ENCODE results near the gene HRH3.

Gene HRH3

DNA sequence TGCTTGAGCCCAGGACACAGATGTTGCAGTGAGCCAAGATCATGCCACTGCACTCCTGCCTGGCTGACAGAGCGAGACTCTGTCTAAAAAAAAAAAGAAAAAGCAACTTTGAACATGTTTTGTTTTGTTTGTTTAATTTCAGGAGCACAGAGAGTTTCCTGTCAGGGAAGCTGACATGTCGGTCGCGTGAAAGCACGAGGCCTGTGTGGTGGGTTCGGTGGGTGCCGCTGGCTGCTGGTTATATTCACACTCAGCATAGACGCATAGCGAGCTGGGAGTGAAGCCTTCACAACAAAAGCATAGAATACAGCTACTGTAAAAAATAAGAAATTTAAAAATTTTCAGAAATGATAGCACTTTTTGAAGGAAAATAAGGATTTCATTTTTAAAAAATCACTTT, 22.8 kb downstream of the HRH3 start:
- no peak for DNase-seq

DNA sequence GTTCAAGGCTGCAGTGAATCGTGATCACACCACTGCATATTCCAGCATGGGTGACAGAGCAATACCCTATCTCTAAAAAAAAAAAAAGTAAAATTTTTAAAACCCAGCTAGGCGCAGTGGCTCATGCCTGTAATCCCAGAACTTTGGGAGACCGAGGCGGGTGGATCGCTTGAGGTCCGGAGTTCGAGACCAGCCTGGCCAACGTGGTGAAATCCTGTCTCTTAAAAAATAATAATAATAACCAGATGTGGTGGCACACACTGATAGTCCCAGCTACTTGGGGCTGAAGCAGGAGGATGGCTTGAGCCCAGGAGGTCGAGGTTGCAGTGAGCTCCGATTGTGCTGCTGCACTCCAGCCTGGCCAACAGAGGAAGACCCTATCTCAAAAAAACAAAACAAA, 23.8 kb downstream of the HRH3 start:
- no peak for DNase-seq

DNA sequence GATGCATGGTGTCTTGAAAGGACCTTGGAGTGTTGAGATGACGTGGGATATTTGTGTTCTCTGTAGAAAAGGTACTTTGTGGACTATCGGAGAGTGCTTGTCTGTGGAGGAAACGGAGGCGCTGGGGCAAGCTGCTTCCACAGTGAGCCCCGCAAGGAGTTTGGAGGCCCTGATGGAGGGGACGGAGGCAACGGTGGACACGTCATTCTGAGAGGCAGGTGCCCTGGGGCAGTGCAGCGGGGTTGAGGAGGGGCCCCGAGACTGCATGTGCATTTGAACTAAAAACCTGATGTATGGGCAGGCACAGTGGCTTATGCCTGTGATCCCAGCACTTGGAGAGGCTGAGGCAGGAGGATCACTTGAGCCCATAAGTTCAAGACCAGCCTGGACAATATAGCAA, 24.3 kb downstream of the HRH3 start:
- no peak for DNase-seq

DNA sequence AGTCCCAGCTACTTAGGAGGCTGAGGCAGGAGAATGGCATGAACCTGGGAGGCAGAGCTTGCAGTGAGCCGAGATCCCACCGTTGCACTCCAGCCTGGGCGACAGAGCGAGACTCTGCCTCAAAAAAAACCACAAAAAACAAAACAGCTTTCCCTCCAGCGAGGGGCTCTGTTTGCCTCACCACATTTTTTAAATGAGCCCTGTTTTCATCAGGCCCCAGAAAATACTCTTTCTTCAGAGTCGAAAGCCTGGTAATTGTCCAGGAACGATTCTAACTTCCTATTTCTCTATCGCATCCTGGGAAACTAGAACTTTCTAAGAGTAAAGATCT, 25.0 kb downstream of the HRH3 start:
- DNase-seq, result no peak

DNA sequence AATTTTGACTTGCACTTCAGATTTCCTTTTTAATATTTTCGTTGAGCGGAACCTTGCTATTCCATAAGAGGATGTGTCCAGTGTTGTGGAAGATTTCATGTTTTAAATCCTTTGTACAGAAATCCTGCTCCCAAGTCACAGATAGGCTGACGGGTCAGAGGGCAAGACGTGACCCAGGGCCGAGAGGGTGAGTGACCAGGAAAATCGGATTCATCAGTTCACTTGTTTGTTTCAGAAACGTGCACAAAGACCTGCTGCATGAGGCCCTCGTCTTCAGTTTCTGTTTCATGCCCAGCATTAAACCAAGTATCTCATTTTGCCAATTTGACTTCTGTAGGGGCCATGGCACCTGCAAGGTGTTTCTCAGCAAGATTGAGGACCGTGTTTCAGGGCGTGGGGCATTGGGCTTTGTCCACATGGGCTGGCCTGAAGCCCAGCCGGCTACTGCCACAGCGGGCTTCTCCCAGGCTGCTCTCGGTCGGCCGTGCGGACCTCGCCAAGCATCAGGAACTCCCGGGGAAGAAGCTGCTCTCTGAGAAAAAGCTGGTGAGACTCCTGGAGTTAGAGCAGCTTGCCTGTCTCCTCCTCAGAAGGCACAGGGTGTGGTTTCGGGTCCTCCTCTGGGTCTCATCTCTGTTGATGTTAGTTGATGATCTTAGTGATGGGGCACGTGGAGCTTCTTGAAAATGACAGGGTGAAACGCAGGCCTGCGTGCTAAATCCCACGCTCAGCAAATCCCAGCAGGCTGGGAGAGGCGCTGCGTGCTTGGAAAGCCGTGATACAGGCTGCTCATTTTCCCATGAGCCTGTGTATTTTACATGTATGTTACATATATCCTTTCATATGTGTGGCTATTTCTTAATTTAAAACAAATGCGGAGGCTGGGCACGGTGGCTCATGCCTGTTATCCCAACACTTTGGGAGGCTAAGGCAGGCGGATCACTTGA, 26.7 kb downstream of the HRH3 start:
- DNase-seq, result no peak

DNA sequence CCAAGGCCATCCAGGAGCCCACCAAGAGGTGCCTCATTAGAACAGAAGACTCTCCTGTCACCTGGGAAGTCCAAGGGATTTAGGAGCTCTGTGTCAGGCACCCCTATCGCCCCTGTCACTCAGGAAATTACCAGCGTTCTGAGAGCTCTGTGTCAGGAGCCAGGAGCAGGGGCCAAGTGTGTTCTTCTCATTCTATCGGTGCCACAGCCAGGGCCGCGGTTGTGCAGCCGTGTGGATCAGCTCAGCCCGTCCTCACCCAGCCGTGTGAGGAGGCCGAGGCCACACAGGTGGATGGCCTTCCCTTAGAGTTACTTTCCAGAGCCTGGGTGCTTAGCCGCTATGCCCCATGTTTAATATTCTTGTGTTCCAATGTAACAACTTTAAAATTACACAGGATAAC, 27.4 kb downstream of the HRH3 start:
- no peak for DNase-seq

DNA sequence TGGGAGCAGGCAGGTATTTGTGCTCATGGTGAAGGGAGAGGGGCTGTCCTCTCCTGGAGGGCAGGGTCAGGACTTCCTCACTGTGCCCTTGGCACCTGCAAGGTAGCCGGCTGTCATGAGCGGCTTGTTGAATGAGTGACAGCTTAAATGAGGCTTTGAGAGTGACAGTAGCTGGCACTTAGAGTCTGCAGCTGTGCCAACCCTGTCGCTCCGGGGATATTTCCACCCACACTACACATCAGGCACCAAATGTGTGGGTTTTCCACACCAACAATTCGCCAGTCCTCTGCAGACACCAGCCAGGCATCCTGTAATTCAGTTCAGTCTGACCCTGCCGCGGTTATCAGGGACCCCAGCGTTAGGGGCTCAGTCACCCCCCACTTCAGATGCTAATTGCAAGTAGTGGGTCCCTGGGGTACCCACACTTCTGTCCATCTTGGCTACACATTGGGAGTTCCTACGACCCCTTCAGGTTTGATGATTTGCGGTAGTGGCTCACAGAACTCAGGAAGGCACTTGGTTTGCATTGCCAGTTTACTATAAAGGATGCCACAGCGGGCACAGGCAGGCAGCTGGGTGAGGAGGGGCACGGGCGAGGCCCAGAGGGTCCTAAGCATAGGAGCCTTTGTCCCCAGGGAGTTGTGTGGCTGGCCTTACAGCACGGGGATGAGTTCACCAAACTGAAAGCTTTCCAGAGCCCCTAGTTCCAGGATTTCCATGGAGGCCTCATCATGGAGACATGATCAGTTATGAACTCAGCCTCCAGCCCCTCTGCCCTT, 28.1 kb downstream of the HRH3 start:
- no peak for DNase-seq

DNA sequence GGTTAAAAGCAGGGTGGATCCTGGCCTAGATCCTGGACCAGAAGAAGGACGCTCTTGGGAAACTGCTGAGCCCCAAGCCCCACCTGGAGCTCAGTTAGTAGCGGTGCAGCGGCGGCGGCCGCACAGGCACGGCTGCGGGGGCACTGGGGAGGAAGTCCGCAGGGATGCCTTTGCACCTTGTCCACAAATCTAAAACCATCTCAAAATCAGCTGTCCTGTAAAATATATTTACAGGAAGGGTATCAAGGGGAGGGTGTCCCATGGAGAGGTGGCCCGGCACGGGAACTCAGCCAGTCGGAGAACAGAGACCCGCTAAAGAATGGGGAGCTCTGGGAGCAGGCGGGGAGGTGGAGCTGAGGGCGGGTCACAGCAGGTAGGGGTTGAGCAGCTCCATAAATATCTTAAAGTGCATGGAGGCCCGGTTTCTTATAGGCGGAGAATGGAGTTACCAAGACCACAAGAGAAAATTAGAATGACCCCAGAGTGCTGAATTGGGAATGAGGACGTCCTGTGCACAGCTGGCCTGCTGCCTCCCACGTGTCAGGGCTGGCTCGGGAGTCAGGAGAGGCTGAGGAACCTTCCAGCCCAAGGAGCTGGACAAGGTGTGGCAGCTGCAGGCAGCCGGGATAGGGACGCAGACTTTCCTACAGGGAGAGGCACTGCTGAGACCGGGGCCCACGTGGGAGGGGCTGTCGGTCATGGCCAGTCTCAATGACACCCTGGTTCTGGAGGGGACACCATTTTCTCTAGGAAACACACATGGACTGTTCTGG, 29.3 kb downstream of the HRH3 start:
- DNase-seq, result no peak

DNA sequence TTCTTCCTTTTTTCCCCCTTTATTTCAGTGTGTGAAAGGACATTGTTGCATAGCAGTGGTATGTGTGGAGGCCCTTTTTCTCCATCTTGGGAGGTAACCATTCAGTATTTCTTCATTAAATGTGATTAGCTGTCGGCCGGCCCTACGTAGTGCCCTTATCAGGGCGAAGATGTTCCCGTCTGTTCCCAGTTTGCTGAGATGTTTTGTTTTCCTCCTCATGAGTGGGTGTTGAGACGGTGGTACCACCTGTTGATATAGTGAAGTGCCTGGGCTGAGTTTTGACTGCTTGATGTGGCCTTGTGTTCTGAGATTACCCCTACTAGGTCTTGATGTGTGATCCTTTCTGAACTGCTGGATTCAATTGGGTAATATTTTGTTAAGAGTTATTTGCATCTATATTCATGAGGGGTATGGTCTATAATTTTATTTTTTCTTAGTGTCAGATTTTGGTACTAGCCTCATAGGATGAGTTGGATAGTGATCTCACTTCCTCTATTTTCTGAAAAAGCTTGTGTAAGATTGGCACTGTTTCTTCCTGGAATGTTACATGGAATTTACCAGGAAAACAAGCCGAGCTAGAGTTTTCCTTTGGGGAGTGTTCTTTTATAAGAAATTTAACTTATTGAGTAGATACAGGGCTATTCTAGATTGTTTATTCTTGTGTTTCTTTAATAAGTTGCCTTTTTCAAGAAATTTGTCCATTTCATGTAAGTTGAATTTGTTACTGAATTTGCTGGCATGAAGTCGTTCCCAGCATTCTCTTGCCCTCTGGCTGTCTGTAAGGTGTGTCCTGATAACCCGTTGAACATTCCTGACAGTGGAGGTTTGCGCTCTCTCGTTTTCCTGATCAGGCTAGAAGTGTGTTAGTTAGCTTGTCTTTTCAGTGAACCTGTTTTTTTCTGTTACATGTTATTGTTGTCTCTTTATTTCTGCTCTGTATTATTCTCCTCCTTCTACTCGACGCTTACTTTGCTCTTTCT, 32.9 kb downstream of the HRH3 start:
- DNase-seq, result no peak

DNA sequence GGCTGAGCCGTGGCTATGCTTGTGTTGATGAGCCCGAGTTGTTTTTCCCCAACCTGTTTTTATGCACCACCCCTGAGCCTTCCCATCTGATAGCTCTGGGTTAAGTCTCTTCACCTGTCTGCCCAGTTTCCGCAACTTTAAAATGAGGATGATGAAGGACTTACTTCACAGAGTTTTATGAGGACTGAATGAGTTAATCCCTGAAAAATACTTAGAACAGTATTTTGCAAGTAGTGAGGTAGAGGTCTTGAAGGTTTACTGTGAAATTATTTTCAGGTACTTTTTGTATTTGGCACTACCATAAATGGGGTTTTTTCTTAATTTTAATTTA, 34.0 kb downstream of the HRH3 start:
- no peak for DNase-seq

DNA sequence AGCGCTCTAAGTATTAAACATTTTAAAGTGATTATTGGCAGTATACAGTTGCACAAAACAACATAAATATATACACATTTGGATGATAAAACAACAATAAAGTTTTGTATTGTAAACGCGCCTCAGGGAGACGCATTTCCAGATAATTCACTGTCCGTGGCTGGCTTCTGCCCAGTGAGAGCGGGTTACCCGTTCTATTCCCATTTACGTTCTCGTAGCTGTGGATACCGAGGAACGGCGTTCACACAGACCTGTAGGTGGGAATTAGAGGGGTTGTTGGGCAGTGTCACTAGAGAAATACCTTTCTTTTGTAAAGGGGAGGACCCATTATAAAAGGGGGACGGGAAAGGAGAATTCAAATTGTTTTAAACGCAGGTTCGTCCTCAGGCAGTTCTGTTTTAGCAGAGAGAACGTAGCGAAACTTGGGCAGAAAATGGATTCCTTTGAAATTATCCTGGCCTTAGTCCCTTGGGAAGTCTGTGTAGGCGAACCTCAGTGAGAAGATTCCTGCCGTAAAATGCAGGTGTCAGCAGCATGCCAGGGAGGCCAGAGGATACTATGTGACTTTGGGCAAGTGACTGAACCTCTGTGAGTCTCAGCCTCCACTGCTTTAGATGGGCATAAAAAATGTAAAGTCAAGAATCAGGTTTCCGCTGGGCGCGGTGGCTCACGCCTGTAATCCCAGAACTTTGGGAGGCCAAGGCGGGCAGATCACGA, 36.5 kb downstream of the HRH3 start:
- DNase-seq, result no peak

DNA sequence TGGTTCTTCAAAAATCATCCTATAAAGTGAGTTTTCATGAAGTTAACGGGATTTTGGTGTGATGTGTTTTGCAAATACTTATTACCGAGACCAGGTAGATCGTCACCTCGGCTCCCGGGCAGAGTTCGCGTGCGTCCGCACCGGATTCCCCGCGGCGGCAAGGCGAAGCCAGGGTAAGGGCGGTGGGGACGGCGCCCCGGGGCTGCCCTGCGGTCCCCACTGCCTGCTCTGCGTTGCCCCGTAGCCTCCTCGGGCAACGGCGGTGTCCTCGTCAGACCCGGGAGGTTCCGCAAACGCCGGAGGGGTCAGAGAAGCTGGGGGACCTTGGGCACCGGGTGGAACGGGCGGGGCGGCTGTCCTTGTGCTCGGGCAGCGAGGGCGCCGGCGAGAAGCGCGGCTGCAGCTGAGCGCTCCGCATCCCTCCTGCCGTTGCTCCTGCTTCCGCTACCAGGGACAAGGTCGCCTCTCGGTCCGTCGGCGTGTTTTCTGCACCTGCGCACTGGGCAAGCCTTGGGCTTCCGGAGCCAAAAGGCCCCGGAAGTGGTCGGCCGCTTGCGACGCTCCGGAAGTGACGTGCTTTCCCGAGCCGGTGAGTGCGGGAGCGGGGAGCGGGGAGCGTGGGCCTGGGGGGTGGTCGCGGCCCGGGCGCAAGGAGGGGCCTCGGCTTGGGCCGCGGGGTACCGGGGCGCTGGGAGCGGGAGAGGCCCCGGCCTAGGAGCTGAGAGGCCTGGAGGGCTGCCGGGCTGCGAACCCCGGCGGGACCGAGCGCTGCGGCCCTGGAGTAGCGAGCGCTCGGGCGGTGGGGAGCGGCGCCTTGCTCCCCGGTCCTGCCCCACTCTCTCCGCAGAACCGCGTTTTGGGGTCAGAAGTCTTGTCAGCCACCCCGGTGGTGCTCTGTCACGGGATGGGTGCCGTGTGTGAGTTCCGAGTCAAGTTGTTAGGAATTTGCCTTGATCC, 37.3 kb downstream of the HRH3 start, which contains the start of gene MTG2:
Gene MTG2 (plus strand): TSS at position 560 of the 957 bp plus-strand sequence. CDS start 10,393 bp downstream, outside the sequence.
- peak; percentile 83 to 97 (median 91) for DNase-seq

DNA sequence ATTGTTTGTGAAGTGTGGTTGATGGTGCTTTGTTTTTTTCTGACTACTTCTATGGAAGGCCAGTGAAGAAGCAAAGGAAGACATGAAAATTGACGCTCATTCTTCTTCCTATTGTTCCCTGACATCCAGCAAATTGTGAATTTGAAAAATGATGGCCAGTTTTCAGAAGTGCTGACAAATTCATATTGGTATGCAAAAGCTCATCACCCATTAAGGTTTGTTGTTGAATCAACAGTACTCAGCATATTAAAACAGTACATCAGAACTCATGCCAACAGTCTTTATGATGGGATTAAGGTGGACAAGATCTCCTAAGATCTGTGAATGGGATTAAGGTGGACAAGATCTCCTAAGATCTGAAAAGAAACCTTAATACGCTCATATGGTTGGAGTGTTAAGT, 38.3 kb downstream of the HRH3 start:
- DNase-seq, result no peak

DNA sequence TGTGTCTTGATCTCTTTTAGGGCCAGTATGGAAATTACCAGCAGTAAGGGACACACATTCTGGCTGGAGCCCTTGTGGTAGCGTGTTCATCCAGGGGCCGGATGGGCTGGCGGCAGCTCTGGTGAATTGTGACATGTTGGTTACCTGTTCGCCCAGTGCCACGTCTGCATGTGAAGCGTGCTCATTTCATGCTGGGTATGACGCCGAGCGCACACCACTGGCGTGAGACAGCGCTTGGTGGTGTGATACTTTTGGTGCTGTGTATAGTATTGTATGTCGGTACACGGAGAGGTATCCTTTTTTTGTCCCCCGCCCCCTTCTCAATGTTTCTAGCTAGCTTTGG, 40.9 kb downstream of the HRH3 start:
- no peak for DNase-seq

DNA sequence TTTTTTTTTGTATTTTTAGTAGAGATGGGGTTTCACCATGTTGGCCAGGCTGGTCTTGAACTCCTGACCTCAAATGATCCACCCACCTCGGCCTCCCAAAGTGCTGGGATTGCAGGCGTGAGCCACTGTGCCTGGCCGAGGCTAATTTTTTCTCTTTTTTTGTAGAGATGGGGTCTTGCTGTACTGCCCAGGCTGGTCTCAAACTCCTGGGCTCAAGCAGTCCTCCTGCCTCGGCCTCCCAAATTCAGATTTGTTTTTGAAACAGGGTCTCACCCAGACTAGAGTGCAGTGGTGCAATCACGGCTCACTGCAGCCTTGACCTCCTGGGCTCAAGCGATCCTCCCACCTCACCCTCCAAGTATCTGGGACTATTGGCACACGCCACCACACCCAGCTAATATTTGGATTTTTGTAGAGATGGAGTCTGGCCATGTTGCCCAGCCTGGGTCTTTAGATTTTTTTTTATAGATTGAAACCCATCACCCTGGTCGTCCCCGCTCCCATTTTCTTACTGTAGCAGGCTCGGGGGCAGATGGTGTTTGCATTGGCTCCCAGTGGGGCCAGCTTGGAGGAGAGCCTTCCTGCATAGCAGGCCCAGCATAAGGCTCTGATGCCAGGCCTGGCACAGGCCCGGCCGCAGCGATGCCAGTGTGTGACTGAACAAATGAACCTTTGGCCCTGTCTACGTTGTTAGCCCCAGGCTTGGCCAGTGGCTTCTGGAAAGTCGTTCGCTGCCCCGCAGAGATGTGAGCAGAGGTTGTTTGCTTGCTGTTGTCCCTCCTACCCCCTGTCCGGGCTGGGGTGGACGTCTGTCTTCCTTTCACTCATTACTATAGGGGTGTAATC, 41.5 kb downstream of the HRH3 start:
- no peak for DNase-seq

DNA sequence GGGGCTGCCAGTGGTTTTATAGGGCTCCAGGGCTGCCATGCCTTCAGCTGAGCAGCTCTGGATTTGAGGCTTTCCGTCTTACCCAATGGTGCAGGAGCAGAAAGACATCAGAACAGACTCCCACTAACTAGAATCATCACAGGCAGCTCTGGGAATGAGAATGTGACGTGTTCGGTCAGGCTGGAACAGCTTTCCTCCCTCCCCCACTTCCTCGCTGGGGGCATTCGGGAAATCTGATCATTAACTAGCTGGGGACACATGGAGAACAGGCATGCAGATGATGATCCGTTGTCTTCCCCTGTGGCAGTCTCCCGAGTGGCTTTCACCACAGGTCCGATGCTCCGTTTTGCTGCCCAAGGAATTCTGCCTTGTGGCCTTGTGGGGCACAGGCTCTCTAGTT, 42.8 kb downstream of the HRH3 start:
- no peak for DNase-seq

DNA sequence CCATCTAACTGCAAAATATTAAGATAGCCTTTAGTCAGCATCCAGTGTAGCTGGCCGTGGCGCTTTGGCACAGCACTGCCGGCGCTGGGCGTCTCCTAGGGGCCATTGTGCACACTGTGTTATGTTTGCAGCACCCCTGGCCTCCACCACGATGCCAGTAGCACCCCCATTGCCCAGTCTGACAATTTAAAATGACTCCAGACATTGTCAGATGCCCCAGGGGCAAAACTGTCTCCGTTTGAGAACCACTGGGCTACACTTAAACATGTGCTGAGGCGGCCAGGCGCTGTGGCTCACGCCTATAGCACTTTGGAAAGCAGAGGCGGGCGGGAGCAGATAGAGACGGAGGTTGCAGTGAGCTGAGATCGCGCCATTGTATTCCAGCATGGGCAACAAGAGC, 43.2 kb downstream of the HRH3 start:
- DNase-seq, result no peak

DNA sequence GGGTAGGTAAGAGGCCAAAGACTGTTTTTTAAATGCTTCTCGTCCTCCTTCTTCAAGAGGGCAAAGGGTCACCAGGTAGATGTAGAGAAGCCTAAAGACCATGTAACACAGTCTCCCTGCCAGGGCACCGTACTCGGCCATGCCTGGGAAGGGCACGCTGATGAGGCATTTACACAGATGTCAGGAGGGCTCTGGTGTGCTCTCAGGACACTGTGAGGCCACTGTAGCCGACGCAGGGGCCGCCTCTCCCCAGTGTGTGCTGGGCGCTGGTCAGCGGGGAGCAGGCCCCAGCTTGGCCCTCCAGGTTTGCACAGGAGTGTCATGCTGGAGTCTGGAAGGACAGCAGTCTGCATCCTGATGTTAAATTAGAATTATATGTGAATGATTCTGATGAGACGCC, 44.4 kb downstream of the HRH3 start:
- no peak for DNase-seq

DNA sequence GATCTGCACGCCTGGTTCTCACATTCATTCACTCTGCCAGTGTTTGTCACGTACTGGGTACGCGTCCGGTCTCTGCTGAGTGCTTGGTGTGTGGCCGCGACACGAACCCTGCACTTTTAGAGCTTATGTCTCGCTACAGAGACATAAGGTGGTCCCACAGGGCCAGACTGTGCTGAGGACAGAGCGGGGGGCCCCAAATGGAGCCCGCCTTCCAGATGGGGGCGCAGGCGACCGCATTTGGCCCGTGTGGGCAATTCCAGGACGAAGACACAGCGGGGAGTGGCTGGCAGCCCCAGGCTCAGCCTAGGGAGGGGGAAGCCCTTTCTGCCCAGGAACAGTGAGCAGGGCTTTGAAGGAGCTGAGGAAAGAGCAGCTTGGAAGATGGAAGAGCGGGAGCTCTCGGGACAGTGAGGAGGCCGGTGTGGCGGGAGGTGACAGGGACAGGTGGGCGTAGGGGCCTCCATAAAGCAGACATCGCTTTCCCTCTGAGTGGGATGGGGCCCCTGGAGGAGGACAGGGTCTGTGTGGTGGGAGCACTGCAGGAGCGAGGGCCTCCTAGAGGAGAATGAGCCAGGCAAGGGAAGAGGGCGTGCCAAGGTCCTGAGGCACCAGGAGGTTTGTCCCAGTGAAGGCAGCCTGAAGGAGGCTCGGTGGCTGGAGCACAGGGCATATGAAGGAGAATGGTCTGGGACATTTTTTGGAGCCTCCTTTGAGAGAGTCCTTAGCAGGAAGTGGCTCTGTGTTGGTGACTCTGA, 45.0 kb downstream of the HRH3 start:
- DNase-seq, result no peak
